Osteoblast (primary cell): ENCODE results near the gene FTO. TPM values are rescaled to one million over a fixed set of nuclear protein-coding genes. Genes with fewer than 3 reads are reported as not detected.
A peak's percentile ranks its signal among the peaks of the same experiment; 100 is the strongest.

Experiments used
- DNase-seq: peaks from one replicate; pipeline ENCODE4 v3.0.0; 2011; ENCODE audit warnings: low spot score, mixed read lengths; ENCODE audit not compliant: insufficient read length; ENCODE audit errors: missing footprints
- H2AFZ ChIP-seq: 2 replicates; pipeline ENCODE4 v1.6.0; 2011; ENCODE audit warnings: mild to moderate bottlenecking, low read length
- H3K27ac ChIP-seq: 2 replicates; pipeline ENCODE4 v1.5.1; 2011; ENCODE audit warnings: mild to moderate bottlenecking, low read depth, low read length, moderate library complexity
- H3K27me3 ChIP-seq: 2 replicates; pipeline ENCODE4 v1.6.0; 2012; ENCODE audit warnings: mild to moderate bottlenecking, control low read depth, inconsistent platforms, low read length, moderate library complexity; ENCODE audit not compliant: insufficient read depth
- H3K36me3 ChIP-seq: 2 replicates; pipeline ENCODE4 v1.5.1; 2011; ENCODE audit warnings: mild to moderate bottlenecking, low read length, control low read depth, moderate library complexity; ENCODE audit not compliant: insufficient read depth
- H3K4me1 ChIP-seq: 2 replicates; pipeline ENCODE4 v1.5.1; 2011; ENCODE audit warnings: mild to moderate bottlenecking, low read length, control low read depth, moderate library complexity; ENCODE audit not compliant: insufficient read depth
- H3K4me2 ChIP-seq: 2 replicates; pipeline ENCODE4 v1.6.0; 2011; ENCODE audit warnings: mild to moderate bottlenecking, low read length; ENCODE audit not compliant: insufficient read depth
- H3K4me3 ChIP-seq: fragments of 200-600 bp; sonication (generic); 3 replicates; pipeline ENCODE4 v1.5.1; 2012; ENCODE audit warnings: mild to moderate bottlenecking, low read length, inconsistent platforms; ENCODE audit not compliant: insufficient read depth
- H3K79me2 ChIP-seq: 2 replicates; pipeline ENCODE4 v1.6.0; 2012; ENCODE audit warnings: mild to moderate bottlenecking, low read length, control low read depth, inconsistent platforms; ENCODE audit not compliant: insufficient read depth
- H3K9me3 ChIP-seq: 2 replicates; pipeline ENCODE4 v1.5.1; 2011; ENCODE audit warnings: low read depth, low read length, control low read depth
- H4K20me1 ChIP-seq: 2 replicates; pipeline ENCODE4 v1.6.0; 2012; ENCODE audit warnings: mild to moderate bottlenecking, low read length, control low read depth; ENCODE audit not compliant: insufficient read depth
- total RNA-seq: library from RNA; depleted of rRNA; stranded (reverse); fragments of >200 nt; gene quantifications from 2 replicates; pipeline ENCODE4 v1.2.3, GENCODE V29; 2012
- TF ChIP-seq, protein P1 (sequence below): IDR thresholded peaks from 2 replicates; pipeline ENCODE4 v1.5.1; 2011; ENCODE audit warnings: mild to moderate bottlenecking, low read depth, low read length, moderate library complexity; ENCODE audit errors: extremely low read depth

FTO gene
- total RNA-seq, 1 donor: 152 TPM

DNA sequence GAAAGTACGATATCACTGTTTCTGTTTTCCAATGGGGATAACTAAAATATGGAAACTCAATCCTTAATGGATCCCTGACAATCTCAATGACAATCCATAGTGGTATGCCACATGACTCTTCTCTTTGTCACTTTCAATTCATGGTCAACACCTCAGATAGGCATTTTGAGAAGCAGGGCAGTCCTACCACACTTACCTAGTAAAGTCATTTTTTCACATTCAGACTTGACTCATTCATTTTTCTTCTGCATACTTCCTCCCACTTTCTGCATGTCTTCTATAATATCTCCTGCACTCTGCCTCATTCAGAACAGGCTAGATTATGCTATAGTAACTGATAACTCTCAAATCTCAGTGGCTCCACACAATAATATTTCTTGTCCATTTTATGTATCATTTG, 117.5 kb downstream of the FTO start:
- Histone ChIP-seq H3K4me3 (peak overlapping the region; percentile 45), H3K36me3 (no peaks in the 10 kb centered on the region), H3K4me1 (peaks cover 46% of the 10 kb centered on the region), H3K27ac (peak overlapping the region; percentile 81), H2AFZ (no peak overlapping the region), H3K79me2 (peaks cover 5% of the 10 kb centered on the region), H4K20me1 (no peaks in the 10 kb centered on the region), H3K27me3 (no peaks in the 10 kb centered on the region), H3K4me2 (peak overlapping the region; percentile 67), H3K9me3 (no peaks in the 10 kb centered on the region)
- TF ChIP-seq, protein P1, sequence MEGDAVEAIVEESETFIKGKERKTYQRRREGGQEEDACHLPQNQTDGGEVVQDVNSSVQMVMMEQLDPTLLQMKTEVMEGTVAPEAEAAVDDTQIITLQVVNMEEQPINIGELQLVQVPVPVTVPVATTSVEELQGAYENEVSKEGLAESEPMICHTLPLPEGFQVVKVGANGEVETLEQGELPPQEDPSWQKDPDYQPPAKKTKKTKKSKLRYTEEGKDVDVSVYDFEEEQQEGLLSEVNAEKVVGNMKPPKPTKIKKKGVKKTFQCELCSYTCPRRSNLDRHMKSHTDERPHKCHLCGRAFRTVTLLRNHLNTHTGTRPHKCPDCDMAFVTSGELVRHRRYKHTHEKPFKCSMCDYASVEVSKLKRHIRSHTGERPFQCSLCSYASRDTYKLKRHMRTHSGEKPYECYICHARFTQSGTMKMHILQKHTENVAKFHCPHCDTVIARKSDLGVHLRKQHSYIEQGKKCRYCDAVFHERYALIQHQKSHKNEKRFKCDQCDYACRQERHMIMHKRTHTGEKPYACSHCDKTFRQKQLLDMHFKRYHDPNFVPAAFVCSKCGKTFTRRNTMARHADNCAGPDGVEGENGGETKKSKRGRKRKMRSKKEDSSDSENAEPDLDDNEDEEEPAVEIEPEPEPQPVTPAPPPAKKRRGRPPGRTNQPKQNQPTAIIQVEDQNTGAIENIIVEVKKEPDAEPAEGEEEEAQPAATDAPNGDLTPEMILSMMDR: no peak
- no peak for DNase-seq

DNA sequence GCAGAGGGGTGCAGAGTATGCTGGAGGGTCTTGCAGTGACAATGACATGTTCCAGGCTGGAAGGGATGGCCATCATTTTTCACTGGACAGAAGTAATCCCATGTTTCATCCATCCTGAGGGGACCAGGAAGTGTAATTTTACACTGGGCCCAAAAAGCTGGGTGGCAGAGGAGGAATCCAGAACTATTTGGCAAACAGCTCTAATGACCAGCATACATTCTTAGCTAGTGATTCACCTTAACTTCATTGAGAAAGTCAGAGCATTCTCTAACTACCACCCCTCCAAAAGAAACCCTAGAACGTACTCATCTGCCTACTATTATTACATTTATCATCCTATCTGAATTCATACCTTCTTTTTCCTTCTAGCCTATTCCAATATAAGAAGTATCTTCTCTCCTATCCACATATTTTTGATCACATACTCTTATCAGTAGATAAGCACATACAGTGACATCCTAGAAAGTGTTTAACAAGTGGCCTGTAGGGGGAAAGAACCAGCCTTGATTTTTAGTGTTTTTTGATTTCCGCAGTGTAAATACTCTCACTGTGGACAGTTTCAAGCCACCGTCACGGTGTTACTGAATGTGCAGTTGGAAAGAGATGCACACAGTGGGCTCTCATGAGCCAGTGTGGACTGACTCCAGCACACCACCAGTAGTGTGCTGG, 118.1 kb downstream of the FTO start:
- peak overlapping the region; percentile 67 for H3K4me2 ChIP-seq

DNA sequence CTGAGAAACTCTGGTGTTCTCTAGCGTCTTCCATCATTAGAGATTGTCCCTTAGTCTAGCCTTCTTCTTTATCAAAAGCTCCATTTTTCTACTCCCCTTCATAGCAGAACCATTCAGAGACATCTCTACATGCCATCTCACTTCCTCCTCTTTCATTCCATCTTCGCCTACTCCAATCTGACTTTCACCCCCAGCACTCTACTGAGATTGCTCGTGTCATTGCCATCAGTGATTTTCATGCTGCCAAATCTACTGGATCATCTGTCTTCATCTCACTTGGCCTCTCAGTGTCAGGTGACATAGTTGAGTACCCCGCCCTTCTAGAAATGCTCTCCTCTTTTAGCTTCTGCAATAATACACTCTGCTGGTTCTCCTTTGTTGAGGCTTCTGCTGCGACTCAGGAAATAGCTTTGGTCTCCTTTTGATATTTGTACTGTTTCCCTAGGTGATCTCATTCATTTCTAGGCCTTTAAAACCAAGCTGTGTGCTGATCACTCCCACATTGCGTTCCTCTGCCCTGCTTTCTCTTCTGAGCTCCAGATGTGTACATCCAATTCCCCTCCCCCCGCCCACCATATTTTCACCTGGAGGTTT, 119.1 kb downstream of the FTO start:
- TF ChIP-seq, protein P1: no peak
- Histone ChIP-seq H2AFZ (no peak overlapping the region), H3K27me3 (no peaks in the 10 kb centered on the region), H3K27ac (peak overlapping the region; percentile 81), H3K4me1 (peaks cover 30% of the 10 kb centered on the region), H3K79me2 (peaks cover 5% of the 10 kb centered on the region), H3K9me3 (no peaks in the 10 kb centered on the region), H3K4me3 (no peak overlapping the region), H3K36me3 (no peaks in the 10 kb centered on the region), H4K20me1 (no peaks in the 10 kb centered on the region), H3K4me2 (peak overlapping the region; percentile 37)
- DNase-seq: no peak

More for the DNA sequence above, 118.1 kb downstream of the FTO start:
- Histone ChIP-seq H3K27ac (peak overlapping the region; percentile 81), H3K79me2 (peaks cover 5% of the 10 kb centered on the region), H3K27me3 (no peaks in the 10 kb centered on the region), H3K4me1 (peaks cover 40% of the 10 kb centered on the region), H3K9me3 (no peaks in the 10 kb centered on the region), H2AFZ (no peak overlapping the region), H3K4me3 (peak overlapping the region; percentile 45), H4K20me1 (no peaks in the 10 kb centered on the region), H3K36me3 (no peaks in the 10 kb centered on the region)
- TF ChIP-seq, protein P1: peak; percentile 14
- peak; percentile 31 for DNase-seq

DNA sequence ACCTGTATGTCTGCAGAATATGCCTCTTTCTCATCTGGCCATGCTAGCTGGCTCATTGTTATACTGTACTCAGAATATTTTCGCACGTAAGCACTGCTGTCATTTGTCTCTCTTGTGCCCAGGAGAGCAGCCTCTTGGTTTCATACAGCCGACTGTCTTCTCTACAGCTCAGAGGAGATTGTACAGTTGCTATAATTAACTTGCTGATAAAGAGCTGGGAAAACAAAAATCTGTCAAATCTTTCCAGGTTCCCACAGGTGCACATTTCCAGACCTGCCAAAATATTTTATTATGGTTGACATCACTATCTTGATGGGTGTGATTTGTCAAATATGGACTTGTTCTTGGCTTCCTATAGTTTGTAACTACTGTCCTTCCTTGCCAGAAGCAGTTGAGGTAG, 122.7 kb downstream of the FTO start:
- Histone ChIP-seq H2AFZ (no peak overlapping the region), H3K4me1 (peaks cover 24% of the 10 kb centered on the region), H3K4me2 (no peak overlapping the region), H3K9me3 (no peaks in the 10 kb centered on the region), H3K27me3 (no peaks in the 10 kb centered on the region), H4K20me1 (no peaks in the 10 kb centered on the region), H3K79me2 (peaks cover 14% of the 10 kb centered on the region), H3K27ac (no peak overlapping the region), H3K36me3 (no peaks in the 10 kb centered on the region), H3K4me3 (no peak overlapping the region)
- no peak for DNase-seq
- TF ChIP-seq, protein P1: no peak
